NCI-H2081 treated with DMSO at 0.1 percent for 48 hours (cell line): ENCODE data around the gene CDKN2C.

ENCODE experiments used
- DNase-seq: peaks from one replicate; lab custom pipeline; 2025; lab: John Stamatoyannopoulos, UW

CDKN2C gene

GRCh38 chr1:50964863-50965262 is 5.2 kb upstream of the CDKN2C start:
- DNase-seq, result no peak

- no peak for DNase-seq
These were observed 3.1 kb upstream of the CDKN2C start for GRCh38 chr1:50966991-50967390.

GRCh38 chr1:50967416-50968157 is 2.5 kb upstream of the CDKN2C start:
- DNase-seq, result no peak

GRCh38 chr1:50968158-50968820 is 1.8 kb upstream of the CDKN2C start:
- peak; percentile 90 for DNase-seq

- no peak for DNase-seq
These were observed 1.0 kb upstream of the CDKN2C start for GRCh38 chr1:50968821-50969610.

- DNase-seq, result no peak
These were observed 453 bp downstream of the CDKN2C start for GRCh38 chr1:50970509-50970887.

- no peak for DNase-seq
These were observed 1.0 kb downstream of the CDKN2C start for GRCh38 chr1:50970931-50971582.

- no peak for DNase-seq
These were observed 1.8 kb downstream of the CDKN2C start for GRCh38 chr1:50971748-50972305.

GRCh38 chr1:50972766-50973165 is 2.7 kb downstream of the CDKN2C start:
- DNase-seq, result no peak

- no peak for DNase-seq
These were observed 3.2 kb downstream of the CDKN2C start for GRCh38 chr1:50973255-50973654.

- no peak for DNase-seq
These were observed 4.0 kb downstream of the CDKN2C start for GRCh38 chr1:50973875-50974617.

- DNase-seq, result no peak
These were observed 4.5 kb downstream of the CDKN2C start for GRCh38 chr1:50974618-50974935.

GRCh38 chr1:50975436-50975835 is 5.4 kb downstream of the CDKN2C start:
- no peak for DNase-seq

- DNase-seq, result no peak
These were observed 6.3 kb downstream of the CDKN2C start for GRCh38 chr1:50976111-50976889.

GRCh38 chr1:50976890-50977574 is 7.0 kb downstream of the CDKN2C start:
- DNase-seq, result no peak

GRCh38 chr1:50977575-50978143 is 7.6 kb downstream of the CDKN2C start:
- no peak for DNase-seq

GRCh38 chr1:50978144-50978851 is 8.3 kb downstream of the CDKN2C start:
- DNase-seq, result peak; percentile 84

- peak; percentile 82 for DNase-seq
These were observed 9.1 kb downstream of the CDKN2C start for GRCh38 chr1:50978852-50979781.
